ENCODE measurements around the gene MRPS21. TPM values are rescaled to one million over a fixed set of nuclear protein-coding genes. Genes with fewer than 3 reads are reported as not detected.

Gene MRPS21
- total RNA-seq, 3 donors from 2014 or later = 40.5 to 55.1 (median 45.1) TPM

DNA sequence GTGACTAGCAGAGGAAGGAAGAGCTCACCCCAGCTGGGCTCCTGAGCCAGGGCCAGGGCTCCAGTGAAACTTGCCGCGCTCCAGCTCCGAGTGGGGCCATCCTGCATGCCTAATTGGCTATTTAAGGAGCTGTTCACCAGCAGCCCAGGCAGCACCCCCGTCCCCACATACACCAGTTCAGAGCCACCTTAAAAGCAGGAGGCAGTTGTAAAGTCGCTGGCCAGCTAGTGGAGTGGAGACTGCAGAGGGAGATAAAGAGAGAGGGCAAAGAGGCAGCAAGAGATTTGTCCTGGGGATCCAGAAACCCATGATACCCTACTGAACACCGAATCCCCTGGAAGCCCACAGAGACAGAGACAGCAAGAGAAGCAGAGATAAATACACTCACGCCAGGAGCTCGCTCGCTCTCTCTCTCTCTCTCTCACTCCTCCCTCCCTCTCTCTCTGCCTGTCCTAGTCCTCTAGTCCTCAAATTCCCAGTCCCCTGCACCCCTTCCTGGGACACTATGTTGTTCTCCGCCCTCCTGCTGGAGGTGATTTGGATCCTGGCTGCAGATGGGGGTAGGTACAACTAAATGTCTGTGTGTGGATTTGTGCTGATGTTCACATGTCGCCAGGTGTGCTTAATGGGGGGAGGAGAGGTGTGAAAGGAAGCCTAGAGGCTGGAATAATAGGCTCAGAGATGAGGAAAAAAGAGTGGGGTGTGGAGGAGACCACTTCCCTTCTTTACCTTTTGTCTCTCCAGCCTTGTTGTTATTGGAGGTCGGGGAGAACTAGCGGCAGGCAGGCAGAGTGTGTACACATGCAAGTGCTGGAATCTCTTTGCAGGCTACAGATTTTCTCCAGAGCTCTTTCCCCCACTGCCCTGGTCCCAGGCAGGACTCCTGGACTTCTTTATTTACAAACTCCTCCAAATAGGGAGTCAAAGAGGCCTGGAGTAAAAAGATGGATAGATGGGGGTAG lies 35.8 kb upstream of the MRPS21 start, which contains the start of gene CA14:
CA14 (plus strand) TSS at position 151 of the 962 bp plus-strand sequence; CDS start at position 506, 355 bp downstream.
- Histone ChIP-seq H3K4me3 (no peak within 1 kb of the TSS), H3K9me3 (no peaks in the 10 kb centered on the region), H3K36me3 (no peaks in the 10 kb centered on the region), H3K27ac (peak within 1 kb of the TSS in 1 of 2 donors; percentile 78), H3K4me1 (peaks cover 0 to 2% of the 10 kb centered on the region in 2 donors), H3K27me3 (no peaks in the 10 kb centered on the region)
- DNase-seq (ENCODE audit: low spot score in 2 of 2) = no peak
- TF ChIP-seq POLR2AphosphoS5 (IDR thresholded peaks at IDR 0.05) (no peak), POLR2A (IDR thresholded peaks at IDR 0.05) (no peak)
- TF ChIP-seq, protein P1, sequence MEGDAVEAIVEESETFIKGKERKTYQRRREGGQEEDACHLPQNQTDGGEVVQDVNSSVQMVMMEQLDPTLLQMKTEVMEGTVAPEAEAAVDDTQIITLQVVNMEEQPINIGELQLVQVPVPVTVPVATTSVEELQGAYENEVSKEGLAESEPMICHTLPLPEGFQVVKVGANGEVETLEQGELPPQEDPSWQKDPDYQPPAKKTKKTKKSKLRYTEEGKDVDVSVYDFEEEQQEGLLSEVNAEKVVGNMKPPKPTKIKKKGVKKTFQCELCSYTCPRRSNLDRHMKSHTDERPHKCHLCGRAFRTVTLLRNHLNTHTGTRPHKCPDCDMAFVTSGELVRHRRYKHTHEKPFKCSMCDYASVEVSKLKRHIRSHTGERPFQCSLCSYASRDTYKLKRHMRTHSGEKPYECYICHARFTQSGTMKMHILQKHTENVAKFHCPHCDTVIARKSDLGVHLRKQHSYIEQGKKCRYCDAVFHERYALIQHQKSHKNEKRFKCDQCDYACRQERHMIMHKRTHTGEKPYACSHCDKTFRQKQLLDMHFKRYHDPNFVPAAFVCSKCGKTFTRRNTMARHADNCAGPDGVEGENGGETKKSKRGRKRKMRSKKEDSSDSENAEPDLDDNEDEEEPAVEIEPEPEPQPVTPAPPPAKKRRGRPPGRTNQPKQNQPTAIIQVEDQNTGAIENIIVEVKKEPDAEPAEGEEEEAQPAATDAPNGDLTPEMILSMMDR (IDR thresholded peaks at IDR 0.05) = no peak
- intact Hi-C loops (cut with DNase I; ENCODE audit: low total_unique reads) = no loop called here

DNA sequence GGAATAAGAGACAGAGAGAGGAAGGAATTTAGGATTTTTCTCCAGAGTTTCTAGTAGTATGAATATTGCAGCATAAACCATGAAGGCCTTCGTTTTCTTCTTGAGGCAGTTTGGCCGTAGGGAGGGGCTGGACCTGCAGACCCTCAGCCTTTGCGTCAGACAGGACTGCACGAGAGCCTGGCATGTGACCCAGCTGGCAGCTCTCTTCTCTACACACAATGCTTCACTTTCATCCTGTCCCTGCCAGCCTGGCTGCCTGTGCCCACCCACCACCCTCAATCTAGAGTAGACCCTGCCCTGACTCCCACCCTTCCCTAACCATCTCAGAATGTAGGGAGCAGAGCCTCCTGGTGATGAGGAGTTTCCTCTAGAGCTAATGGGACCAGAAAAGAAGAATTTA lies 34.4 kb upstream of the MRPS21 start:
- peaks cover 0 to 2% of the 10 kb centered on the region in 2 donors for H3K4me1 ChIP-seq
- no peak overlapping the region for H3K27ac ChIP-seq
- no peak overlapping the region for H3K4me3 ChIP-seq
- intact Hi-C loops (cut with DNase I; ENCODE audit: low total_unique reads) = no loop called here
- no peaks in the 10 kb centered on the region for H3K27me3 ChIP-seq
- no peaks in the 10 kb centered on the region for H3K9me3 ChIP-seq
- TF ChIP-seq, protein P1 (IDR thresholded peaks at IDR 0.05) = no peak
- TF ChIP-seq POLR2A (IDR thresholded peaks at IDR 0.05) = no peak
- no peak for TF ChIP-seq POLR2AphosphoS5 (IDR thresholded peaks at IDR 0.05)
- H3K36me3 ChIP-seq = no peaks in the 10 kb centered on the region
- no peak for DNase-seq (ENCODE audit: low spot score in 2 of 2)

DNA sequence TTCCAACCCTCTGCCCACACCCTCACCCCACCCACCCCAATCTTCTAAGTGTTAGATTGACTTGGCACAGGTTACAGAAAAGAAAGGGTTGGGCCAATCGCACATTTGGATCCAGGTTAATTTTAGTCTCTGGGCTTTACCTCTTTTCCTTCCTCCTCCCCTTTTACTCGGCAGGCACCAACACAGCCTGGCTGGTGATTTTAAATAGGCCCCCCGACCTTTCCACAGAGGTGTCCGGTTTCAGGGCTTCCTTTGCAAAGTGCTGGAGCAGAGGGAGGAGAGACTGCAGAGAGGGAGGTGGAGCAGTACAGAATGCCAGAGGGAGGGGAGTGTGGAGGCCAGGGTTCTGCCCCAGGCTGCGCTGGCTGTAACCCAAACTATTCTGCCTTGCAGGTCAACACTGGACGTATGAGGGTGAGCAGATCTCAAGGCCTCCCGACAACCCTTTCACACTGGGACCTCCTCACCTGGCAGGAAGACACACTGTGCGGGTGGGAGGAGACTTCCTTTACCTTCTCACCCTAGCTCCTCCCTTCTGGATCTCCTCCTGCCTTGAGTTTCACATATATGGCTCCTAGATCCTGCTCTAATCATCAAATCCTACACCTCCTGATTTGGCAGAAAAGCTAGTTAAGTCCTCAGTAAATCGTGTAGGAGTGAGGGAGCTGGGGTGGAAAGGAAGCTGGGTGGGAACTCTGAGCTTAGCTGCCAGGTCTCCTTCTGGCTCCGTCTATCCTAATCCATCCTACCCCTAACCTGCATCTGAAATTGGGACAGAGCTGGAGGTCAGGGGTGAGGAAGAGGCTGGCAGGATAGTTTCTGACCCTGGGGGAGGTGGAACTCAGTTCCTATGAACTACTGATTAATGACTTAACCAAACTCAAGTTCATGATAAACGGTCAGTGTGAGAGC lies 33.6 kb upstream of the MRPS21 start:
- intact Hi-C loops (cut with DNase I; ENCODE audit: low total_unique reads) = no loop called here

DNA sequence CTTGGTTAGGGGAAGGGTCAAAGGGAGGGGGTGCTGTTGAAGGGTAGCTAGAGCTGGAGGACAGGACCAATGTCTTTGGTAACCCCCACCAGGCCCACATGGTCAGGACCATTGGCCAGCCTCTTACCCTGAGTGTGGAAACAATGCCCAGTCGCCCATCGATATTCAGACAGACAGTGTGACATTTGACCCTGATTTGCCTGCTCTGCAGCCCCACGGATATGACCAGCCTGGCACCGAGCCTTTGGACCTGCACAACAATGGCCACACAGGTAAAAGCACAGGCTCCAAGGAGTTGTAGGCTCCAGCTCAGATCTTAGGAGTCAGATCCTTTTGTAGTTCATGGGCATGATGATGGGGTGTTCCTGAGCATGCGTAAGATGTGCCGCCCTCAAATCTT lies 32.3 kb upstream of the MRPS21 start:
- Histone ChIP-seq H3K36me3 (peaks cover 11% of the 10 kb centered on the region), H3K4me3 (no peak overlapping the region), H3K9me3 (no peaks in the 10 kb centered on the region), H3K27ac (no peak overlapping the region), H3K4me1 (peaks cover 0 to under 1% of the 10 kb centered on the region in 2 donors), H3K27me3 (no peaks in the 10 kb centered on the region)
- intact Hi-C loops (cut with DNase I; ENCODE audit: low total_unique reads) = no loop called here
- DNase-seq (ENCODE audit: low spot score in 2 of 2) = no peak
- TF ChIP-seq POLR2A (IDR thresholded peaks at IDR 0.05) (no peak), POLR2AphosphoS5 (IDR thresholded peaks at IDR 0.05) (no peak)
- TF ChIP-seq, protein P1 (IDR thresholded peaks at IDR 0.05) = no peak

More for the DNA sequence above, 33.6 kb upstream of the MRPS21 start:
- TF ChIP-seq, protein P1 (IDR thresholded peaks at IDR 0.05) = no peak
- TF ChIP-seq POLR2AphosphoS5 (IDR thresholded peaks at IDR 0.05) = peak in 1 of 3 donors; percentile 19
- Histone ChIP-seq H3K27me3 (no peaks in the 10 kb centered on the region), H3K4me1 (peaks cover 0 to 2% of the 10 kb centered on the region in 2 donors), H3K4me3 (peak overlapping the region in 2 of 3 donors; percentile 24 to 40), H3K36me3 (peaks cover 4% of the 10 kb centered on the region), H3K9me3 (no peaks in the 10 kb centered on the region), H3K27ac (peak overlapping the region; percentile 54 to 66)
- DNase-seq (ENCODE audit: low spot score in 2 of 2) = peak in 1 of 2 donors; percentile 54

Data from breast epithelium (tissue), 4 donors.